Right ventricle myocardium inferior (tissue), 1 donor: Measurements from ENCODE around the gene MAPK9. TPM values are rescaled to one million over a fixed set of nuclear protein-coding genes. Genes with fewer than 3 reads are reported as not detected.

Experiments used
- ATAC-seq: fragments of 200-7000 bp; cut with Tn5 transposase; one replicate; pipeline ENCODE4 v1.9.1; 2020; ENCODE audit warnings: mild to moderate bottlenecking, moderate library complexity
- DNase-seq: peaks from one replicate; pipeline ENCODE4 v3.0.0; 2021; ENCODE audit errors: missing footprints
- intact Hi-C: fragments of 100-400 bp; cut with DNase I; formaldehyde crosslinking; loops from one replicate; pipeline ENCODE4 v1.11.0; 2022
- total RNA-seq: library from RNA; stranded (reverse); fragmentation: NEBNext Ultra II Directional; extraction: Animal tissue kit (Norgen Biotek cat#: 25700); gene quantifications from one replicate; pipeline ENCODE4 v1.2.1, GENCODE V29; 2021
- donor health status: DM: no; HTN: yes; CAD: no; lungs with severe emphysema.

The MAPK9 gene
- total RNA-seq, 1 donor from 2014 or later = 41.7 TPM

GRCh38 chr5:180329138-180329435, 37.2 kb upstream of the MAPK9 start:
- ATAC-seq = no peak
- intact Hi-C loops = loop anchor here (5.0 kb wide), 2 partner anchors 37 to 202 kb away; partner anchors contain the start of gene MAPK9
- DNase-seq = no peak

GRCh38 chr5:180328296-180329137, 36.6 kb upstream of the MAPK9 start:
- intact Hi-C loops = loop anchor here (5.0 kb wide), 2 partner anchors 36 to 201 kb away; partner anchors contain the start of gene MAPK9
- DNase-seq = peak; percentile 94
- ATAC-seq = no peak

- intact Hi-C loops = loop anchor here (5.0 kb wide), 2 partner anchors 35 to 200 kb away; partner anchors contain the start of gene MAPK9
- no peak for ATAC-seq
- no peak for DNase-seq
Measured at GRCh38 chr5:180326989-180327565, 35.2 kb upstream of the MAPK9 start.

- ATAC-seq = no peak
- no peak for DNase-seq
- intact Hi-C loops = no loop called here
Measured at GRCh38 chr5:180324601-180324950, 32.7 kb upstream of the MAPK9 start.

- DNase-seq (no peak), ATAC-seq (no peak)
- intact Hi-C loops = no loop called here
Measured at GRCh38 chr5:180323941-180324600, 32.2 kb upstream of the MAPK9 start.

- ATAC-seq (no peak), DNase-seq (no peak)
- intact Hi-C loops = no loop called here
Measured at GRCh38 chr5:180323160-180323559, 31.3 kb upstream of the MAPK9 start.

- intact Hi-C loops = no loop called here
- ATAC-seq (no peak), DNase-seq (no peak)
Measured at GRCh38 chr5:180318456-180319089, 26.7 kb upstream of the MAPK9 start.

- DNase-seq (no peak), ATAC-seq (no peak)
- intact Hi-C loops = no loop called here
Measured at GRCh38 chr5:180316586-180316985, 24.7 kb upstream of the MAPK9 start.

GRCh38 chr5:180315762-180316212, 23.9 kb upstream of the MAPK9 start:
- DNase-seq (peak; percentile 85), ATAC-seq (peak; percentile 62)
- intact Hi-C loops = no loop called here

DNA sequence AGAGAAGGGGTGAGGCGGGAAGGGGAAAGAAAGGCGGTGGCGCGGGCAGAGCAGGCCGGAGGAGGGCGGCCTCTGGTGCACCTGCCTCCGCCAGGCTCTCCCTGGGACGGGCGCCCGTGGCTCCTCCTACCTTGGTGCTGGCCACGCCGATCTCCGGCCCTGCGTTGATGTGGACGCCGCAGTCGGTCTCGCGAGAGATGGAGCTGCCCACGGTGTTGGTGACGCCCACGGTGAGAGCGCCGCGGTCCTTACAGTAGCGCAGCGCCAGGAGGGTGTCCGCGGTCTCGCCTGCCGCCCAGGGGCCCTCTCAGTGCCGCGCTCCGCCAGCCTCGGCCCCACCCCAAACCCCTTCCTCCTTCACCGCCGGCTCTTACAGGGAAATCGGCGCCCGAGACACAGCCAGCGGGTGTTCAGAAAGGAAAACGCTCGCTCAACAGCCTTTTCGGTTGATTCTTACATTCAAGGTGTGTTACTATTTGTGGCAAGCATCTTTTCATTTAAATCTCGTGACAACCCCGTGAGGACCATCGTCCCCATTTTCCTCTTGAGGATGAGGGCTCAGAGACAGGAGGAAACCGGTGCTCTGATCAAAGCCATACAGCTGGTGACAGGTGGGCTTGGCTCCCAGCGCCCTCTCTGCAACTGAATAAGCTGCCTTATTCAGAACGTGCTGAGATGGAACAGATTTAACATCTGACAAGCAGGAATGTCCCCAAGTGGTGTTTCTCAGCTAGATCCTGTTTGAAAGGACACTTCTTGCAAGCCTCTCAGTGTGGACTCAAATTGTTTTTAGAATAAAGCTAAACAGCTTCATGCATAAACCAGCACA, 22.0 kb upstream of the MAPK9 start:
- DNase-seq (peak; percentile 82), ATAC-seq (peak; percentile 45)
- intact Hi-C loops = no loop called here

DNA sequence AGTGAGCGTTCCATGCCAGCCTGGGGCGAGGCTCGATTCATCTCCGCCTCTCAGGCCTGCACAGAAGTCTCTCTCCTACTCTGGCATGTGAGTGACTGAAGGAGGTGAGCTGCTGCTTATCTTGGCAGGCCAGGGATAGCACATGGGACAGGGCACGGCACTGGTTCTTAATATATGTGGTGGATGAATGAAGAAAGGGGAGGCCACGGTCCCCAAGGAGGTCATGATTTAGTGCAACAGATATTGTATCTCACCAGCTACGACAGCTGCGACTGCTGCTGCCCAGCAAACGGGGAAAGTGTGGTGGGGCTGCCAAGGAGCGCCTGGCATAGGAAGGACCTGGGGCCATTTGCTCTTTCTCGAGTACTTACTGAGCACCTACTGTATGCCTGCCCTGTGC, 19.3 kb upstream of the MAPK9 start:
- intact Hi-C loops = no loop called here
- ATAC-seq (no peak), DNase-seq (no peak)

DNA sequence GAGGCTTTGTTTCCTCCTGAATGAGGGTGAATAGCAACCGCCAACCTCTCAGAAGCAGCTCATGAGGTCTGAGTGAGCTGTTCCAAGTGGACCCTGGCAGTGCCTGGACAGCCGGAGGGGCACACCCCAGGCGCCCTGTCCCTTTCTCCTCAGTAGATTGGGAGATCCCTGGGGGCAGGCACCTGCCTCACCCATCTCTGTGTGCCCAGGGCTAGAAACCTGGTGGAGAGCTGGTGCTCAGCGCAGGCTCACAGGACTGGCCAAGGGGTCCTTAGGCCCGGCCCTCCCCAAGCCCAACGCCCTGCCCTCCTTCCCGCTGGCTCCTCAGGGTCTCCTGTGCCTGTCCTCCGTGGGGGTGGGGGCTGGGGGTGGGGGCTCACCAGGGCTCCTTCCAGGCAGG, 14.9 kb upstream of the MAPK9 start:
- DNase-seq = no peak
- intact Hi-C loops = no loop called here
- ATAC-seq = no peak

- ATAC-seq (no peak), DNase-seq (no peak)
- intact Hi-C loops = no loop called here
Measured at GRCh38 chr5:180305481-180305880, 13.6 kb upstream of the MAPK9 start.

DNA sequence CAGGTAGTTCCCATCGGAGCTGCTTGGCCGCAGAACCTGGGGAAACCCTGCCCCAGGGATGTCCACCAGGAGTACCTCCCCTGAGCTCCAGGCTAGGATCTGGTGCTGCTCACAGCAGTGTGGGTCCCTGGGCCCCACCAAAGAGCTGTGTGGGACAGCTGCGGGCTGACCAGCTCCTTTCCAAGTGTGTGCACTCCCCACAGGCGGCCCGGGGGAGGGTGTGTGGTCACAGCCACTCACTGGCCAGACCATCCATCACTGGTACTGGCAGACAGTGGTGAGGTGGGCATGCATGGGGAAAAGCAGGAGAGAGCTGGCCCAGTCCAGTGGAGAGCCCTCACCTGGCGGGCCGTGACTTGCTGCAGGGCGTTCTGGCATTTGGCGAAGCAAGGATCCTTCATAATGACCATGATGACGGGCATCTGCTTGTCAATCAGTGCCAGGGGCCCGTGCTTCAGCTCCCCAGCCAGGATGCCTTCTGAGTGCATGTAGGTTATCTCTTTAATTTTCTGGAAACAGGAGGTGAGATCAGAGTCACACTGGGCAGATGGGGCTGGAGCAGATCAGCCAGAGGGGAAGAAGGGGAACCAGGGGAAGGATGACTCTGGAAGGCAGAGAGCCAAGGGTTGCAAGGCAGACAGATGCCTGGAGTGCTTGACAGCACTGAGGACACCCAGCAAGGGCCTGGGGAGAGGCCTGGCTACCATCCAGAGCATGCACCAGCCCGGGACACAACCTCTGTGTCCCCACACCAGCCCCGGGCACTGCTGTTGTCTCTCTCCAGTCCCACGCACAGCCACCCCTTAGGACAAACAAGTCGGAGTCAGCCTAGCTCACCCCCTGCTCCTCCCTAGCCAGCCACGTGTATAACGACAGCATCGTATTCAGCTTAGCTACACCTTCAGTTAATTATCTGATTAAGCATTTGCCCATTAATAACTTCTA, 12.8 kb upstream of the MAPK9 start:
- DNase-seq = no peak
- ATAC-seq = peak; percentile 20
- intact Hi-C loops = no loop called here

GRCh38 chr5:180304016-180304292, 12.1 kb upstream of the MAPK9 start:
- DNase-seq (no peak), ATAC-seq (no peak)
- intact Hi-C loops = no loop called here

DNA sequence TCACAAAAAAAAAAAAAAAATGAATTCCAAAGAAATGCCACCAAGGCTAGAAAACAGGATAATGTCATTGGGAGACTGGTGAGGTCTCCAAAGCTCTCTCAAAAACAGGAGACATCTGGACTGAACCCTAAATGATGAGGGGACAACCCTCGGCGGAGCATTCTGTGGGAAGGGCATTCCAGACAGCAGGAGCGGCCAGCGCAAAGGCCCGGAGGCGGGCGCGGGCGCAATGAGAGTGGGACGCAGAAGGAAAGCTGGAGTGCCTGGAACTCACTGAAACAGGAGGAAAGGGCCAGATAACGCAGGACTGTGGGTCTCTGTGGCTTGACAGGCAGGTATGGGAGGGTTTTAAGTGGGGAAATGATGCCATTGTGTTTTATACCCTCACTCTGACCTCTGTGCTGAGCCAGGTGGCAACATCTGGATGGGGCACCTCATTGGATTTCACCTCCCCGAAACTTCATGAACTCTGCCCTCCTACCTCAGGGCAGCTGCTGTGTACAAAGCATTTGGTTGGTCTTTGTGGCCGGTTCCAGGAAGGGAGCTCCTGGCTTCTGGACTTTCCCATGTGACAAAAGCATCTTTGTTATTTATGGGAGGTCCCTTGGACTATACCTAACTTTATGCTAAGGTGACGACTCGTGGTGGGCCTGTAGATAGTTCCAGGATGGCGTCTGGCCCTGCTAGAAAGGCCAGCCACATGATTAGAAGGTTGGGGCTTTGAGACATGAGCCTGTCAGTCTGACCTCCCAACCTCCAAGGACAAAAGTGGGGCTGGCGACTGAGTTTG, 11.5 kb upstream of the MAPK9 start:
- ATAC-seq (no peak), DNase-seq (no peak)
- intact Hi-C loops = no loop called here

- ATAC-seq = no peak
- DNase-seq = no peak
- intact Hi-C loops = no loop called here
Measured at GRCh38 chr5:180302256-180302655, 10.4 kb upstream of the MAPK9 start.
